GM19099 (cell line): ENCODE data around the gene TDRD6.

Experiments used
- POLR2A ChIP-seq: IDR thresholded peaks from 3 replicates; pipeline ENCODE4 v1.6.1; 2011; ENCODE audit warnings: low read depth; ENCODE audit not compliant: insufficient read length; ENCODE audit errors: extremely low read depth

Gene TDRD6

DNA sequence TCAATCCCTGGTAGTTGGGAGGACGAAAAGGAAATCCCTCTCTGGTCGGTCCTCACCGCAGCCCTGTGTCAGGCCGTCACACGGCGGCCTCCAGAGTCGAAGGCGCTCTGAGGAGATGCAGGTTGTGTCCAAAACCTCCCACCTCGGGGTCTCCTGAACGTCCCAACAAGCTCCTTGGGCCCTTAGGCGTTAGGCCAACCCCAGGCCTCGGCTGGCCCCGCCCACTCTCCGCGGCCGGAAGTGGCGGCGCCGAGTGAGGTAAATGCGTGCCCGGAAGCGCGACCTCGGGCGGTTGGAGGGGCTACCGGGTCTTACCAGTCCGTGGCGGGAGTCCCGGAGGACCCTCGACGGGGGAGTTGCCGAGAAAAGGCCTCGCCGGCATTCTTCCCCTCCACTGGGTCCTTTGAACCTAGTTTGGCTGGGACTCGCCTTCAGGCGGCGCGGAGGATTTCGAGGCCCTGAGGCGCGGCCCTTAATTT lies at the start of gene TDRD6:
Gene TDRD6 (plus strand): TSS at position 267 of the 479 bp plus-strand sequence. CDS start 244 bp downstream, outside the sequence.
- TF ChIP-seq POLR2A: no peak

DNA sequence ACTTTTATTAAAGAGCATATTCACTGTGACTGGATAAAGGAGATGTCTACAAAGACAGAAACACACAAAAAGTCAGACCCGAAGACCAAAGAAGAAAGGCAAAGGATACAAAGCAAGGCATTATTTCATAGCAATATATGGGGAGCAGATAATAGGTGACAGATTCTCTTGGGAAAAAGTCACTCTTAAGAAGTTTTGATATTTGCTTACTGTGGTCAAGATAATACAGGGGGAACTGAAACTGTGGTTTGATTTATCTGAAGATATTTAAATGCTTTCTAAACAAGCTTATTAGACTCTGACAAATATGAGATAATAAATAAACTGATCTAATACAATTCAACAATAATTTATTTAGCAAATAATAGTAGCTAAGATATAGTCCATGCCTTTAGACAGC lies 49.8 kb upstream of the TDRD6 start:
- TF ChIP-seq POLR2A: no peak

DNA sequence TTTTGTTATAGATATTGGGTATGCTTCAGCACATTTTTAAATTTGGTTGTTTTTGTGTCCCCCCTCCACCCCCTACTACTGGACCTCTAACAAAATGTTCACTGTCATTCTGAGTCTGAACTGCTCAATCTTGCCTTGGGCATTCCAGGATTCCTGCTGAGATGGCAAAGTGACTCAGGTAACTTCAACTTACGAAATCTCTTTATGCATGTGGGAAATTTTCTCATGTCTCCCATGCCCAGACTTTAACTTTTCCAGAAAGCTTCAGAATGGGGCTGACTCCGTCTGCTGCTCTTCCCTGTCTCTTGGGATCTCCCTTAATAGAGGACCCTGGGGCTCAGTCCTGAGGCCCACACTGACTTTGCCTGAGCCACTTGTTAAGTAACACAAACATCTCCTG lies 49.0 kb upstream of the TDRD6 start:
- no peak for TF ChIP-seq POLR2A

- no peak for TF ChIP-seq POLR2A
Measured at GRCh38 chr6:46642928-46643751, 44.5 kb upstream of the TDRD6 start.

- TF ChIP-seq POLR2A: no peak
Measured at GRCh38 chr6:46645265-46645664, 42.4 kb upstream of the TDRD6 start.

GRCh38 chr6:46648869-46649492 lies 38.7 kb upstream of the TDRD6 start:
- TF ChIP-seq POLR2A: no peak

- no peak for TF ChIP-seq POLR2A
Measured at GRCh38 chr6:46651006-46651405, 36.7 kb upstream of the TDRD6 start.

- no peak for TF ChIP-seq POLR2A
Measured at GRCh38 chr6:46651816-46652215, 35.9 kb upstream of the TDRD6 start.

DNA sequence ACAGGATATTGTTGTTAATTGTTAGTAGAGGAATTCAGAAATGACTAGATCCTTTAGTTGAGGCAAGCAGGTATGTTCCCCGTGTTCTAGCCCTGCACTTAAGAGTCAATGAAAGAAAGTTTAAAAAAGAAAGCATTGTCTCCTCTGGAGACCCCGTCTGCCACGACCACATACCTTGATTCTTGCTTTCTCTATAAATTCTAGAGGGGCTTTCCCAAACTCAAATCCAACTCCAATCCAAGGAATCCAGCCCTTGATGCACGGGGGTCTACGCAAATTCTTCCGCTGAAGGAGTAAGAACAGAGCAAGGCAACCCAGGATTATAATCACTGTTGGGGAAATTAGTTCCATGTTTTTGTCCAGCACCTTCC lies 35.5 kb upstream of the TDRD6 start:
- no peak for TF ChIP-seq POLR2A

DNA sequence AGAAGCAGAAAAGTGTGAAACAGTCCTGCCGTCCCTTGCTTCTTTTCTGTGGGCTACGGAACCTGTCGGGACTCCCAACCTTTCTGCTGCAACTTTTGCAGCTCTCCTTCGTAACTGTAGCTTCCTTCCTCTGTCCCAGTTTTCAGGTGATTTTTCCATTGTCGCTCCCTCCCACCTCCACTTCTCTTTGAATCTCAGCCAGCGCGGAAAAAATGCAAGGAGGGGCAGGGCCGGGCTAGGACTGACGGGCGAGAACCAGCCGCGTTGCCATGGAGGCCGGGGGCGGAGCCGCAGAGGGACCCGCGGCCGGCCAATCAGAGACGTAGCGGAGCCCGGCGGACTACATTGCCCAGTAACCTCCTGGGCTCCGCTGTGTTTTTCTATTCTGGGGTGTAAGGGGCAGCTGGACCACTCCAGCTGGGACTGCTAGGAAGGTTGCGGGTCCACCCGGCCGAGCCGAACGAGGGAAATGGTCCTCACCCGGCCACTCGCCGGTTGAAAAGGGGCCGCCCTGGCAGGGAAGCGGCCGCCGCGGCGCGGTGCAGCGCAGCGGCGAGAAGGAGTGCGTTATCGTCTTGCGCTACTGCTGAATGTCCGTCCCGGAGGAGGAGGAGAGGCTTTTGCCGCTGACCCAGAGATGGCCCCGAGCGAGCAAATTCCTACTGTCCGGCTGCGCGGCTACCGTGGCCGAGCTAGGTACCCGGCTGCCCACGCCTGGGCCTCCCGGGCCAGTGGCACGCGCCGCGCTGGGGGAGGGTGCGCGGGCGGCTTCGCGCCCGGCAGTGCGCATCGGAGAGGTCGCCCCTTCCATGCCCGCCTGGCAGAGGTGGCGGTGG lies 34.9 kb upstream of the TDRD6 start, which contains the start of the genes CYP39A1 and SLC25A27:
Gene CYP39A1 (minus strand): TSS at position 216 of the 836 bp plus-strand sequence. CDS start 236 bp downstream, outside the sequence.
Gene SLC25A27 (plus strand): TSS at position 373 of the 836 bp plus-strand sequence. CDS start 218 bp downstream, at position 591.
- TF ChIP-seq POLR2A: no peak

- TF ChIP-seq POLR2A: no peak
Measured at GRCh38 chr6:46653439-46654195, 34.1 kb upstream of the TDRD6 start.

- no peak for TF ChIP-seq POLR2A
Measured at GRCh38 chr6:46655803-46656202, 31.9 kb upstream of the TDRD6 start.

DNA sequence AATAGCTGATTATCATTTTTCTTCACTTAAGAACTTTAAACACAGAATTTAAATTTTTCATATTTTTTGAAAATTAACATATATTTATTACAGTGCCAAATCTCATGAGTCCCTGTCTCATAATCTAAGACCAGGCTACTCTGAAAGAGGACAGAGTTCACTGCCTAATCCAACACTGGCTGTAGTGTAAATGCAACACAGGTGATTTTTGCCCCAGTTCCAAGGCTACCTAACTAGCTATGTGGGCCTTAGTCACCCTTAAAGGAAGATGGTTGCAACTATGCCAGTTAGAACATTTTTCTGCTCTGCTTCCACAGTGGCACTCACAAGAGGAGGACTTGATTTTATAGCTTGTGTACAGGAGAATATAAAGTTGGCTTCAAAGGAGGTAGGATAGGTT lies 30.0 kb upstream of the TDRD6 start:
- no peak for TF ChIP-seq POLR2A

DNA sequence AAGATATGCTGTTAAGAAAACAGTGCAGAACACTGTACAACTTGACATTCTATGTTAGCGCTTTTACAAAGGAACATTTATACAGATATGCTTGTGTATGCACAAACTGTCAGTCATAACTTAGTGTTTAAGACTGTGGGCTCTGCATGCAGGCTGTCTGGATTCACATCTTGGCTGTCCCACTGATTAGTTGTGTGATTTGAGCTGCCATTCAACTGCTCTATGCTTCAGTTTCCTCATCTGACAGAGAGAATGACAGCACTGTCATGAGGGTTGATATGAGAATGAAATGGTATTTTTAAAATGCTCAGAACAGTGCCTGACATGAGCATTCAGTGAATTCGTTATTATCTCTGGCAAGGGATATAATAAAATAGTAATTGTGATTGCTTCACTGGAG lies 26.2 kb upstream of the TDRD6 start:
- no peak for TF ChIP-seq POLR2A
